ENCODE data around the gene FOXO3. TPM values are rescaled to one million over a fixed set of nuclear protein-coding genes. Genes with fewer than 3 reads are reported as not detected.

FOXO3 gene
- total RNA-seq, 1 experiment from 2014 or later = 22.1 TPM

DNA sequence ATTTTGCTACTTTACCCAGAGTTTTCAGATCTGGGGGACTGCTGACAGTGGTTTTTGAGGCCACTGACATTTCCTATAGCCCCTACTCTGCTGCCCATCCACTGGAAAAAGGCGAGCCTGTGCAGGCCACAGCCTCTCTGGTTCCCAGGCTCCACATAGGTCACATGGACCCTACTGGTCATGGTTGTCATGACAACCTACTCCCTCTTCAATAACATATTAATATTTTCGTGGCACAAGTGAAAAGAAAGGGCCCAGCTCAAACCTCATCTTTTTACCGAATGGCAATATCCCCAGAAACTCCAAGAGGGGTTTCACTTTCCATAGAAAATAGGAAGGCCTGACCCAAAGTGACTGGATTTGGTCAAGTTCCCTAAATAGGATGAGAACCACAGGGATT, 11.0 kb upstream of the FOXO3 start:
- no peak overlapping the region for H3K4ac ChIP-seq (ENCODE audit: low read depth, low read length)
- TF ChIP-seq, protein P1, sequence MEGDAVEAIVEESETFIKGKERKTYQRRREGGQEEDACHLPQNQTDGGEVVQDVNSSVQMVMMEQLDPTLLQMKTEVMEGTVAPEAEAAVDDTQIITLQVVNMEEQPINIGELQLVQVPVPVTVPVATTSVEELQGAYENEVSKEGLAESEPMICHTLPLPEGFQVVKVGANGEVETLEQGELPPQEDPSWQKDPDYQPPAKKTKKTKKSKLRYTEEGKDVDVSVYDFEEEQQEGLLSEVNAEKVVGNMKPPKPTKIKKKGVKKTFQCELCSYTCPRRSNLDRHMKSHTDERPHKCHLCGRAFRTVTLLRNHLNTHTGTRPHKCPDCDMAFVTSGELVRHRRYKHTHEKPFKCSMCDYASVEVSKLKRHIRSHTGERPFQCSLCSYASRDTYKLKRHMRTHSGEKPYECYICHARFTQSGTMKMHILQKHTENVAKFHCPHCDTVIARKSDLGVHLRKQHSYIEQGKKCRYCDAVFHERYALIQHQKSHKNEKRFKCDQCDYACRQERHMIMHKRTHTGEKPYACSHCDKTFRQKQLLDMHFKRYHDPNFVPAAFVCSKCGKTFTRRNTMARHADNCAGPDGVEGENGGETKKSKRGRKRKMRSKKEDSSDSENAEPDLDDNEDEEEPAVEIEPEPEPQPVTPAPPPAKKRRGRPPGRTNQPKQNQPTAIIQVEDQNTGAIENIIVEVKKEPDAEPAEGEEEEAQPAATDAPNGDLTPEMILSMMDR (conservative IDR thresholded peaks at IDR 0.05) = no peak
- Mint-ChIP-seq H3K36me3 (ENCODE audit: insufficient read depth in 1 of 3, low read depth in 3 of 3) (no peaks in the 10 kb centered on the region), H3K27me3 (ENCODE audit: low read depth) (peaks cover 13% of the 10 kb centered on the region), H3K4me3 (no peak overlapping the region), H3K27ac (no peak overlapping the region), H3K4me1 (peaks cover 4% of the 10 kb centered on the region in 2 experiments; a peak in 3 of 4 replicates), H3K9me3 (no peaks in the 10 kb centered on the region)
- no peak overlapping the region for H2BK5ac ChIP-seq (ENCODE audit: insufficient read length, low read length)
- no peak overlapping the region for H3K56ac ChIP-seq (ENCODE audit: insufficient read length, low read depth, low read length)
- no peak overlapping the region for H3K18ac ChIP-seq (ENCODE audit: insufficient read length, low read depth, low read length)
- H3K23me2 ChIP-seq (ENCODE audit: insufficient read length, low read depth, low read length, poor library complexity, severe bottlenecking) = no peaks in the 10 kb centered on the region
- no peaks in the 10 kb centered on the region for H4K20me1 ChIP-seq (ENCODE audit: control insufficient read depth, insufficient read depth, insufficient read length)
- no peak overlapping the region for H4K8ac ChIP-seq (replicated peaks; ENCODE audit: insufficient read length, low read depth, low read length)
- H2BK12ac ChIP-seq (ENCODE audit: insufficient read length, low read depth, low read length) = no peak overlapping the region
- no peak overlapping the region for H2AK5ac ChIP-seq (ENCODE audit: insufficient read length, low read length)
- no peaks in the 10 kb centered on the region for H3K27me3 ChIP-seq (ENCODE audit: insufficient read depth, low read length)
- H3T11ph ChIP-seq (ENCODE audit: low read length) = no peak overlapping the region
- no peaks in the 10 kb centered on the region for H3K79me1 ChIP-seq (ENCODE audit: insufficient read depth, low read depth, low read length, poor library complexity, severe bottlenecking)
- H3K14ac ChIP-seq (ENCODE audit: insufficient read depth, low read length) = no peak overlapping the region
- no peak overlapping the region for H3K4me2 ChIP-seq (ENCODE audit: insufficient read depth, insufficient read length, low read length)
- no CpG with 5 or more reads among the region's 3 CpGs for WGBS (ENCODE audit: extremely low coverage, insufficient read length, low lambda C conversion rate)
- no peaks in the 10 kb centered on the region for H3K79me2 ChIP-seq (ENCODE audit: insufficient read depth, low read length)
- DNase-seq = no peak
- no peak overlapping the region for H2BK15ac ChIP-seq (ENCODE audit: low read depth, low read length)
- no peak overlapping the region for H3K23ac ChIP-seq (ENCODE audit: insufficient read length, low read depth, low read length)
- no peaks in the 10 kb centered on the region for H3K9me3 ChIP-seq (ENCODE audit: control insufficient read depth, low read depth, low read length)
- H2BK20ac ChIP-seq (ENCODE audit: low read depth, low read length, poor library complexity, severe bottlenecking) = no peak overlapping the region
- no peak overlapping the region for H2AFZ ChIP-seq (ENCODE audit: low read length)
- H2BK120ac ChIP-seq (ENCODE audit: low read depth, low read length, poor library complexity, severe bottlenecking) = no peak overlapping the region
- H4K5ac ChIP-seq (ENCODE audit: insufficient read length, low read depth, low read length) = no peak overlapping the region
- no peak overlapping the region for H3K9ac ChIP-seq (ENCODE audit: extremely low read depth, insufficient read length, low read length)
- H3K4me1 ChIP-seq (ENCODE audit: insufficient read depth, low read length) = peaks cover 2% of the 10 kb centered on the region; the same call in 1 of the 2 replicates
- no peak overlapping the region for H4K91ac ChIP-seq (ENCODE audit: insufficient read length, low read depth, low read length)
- no peak overlapping the region for H3K27ac ChIP-seq (ENCODE audit: insufficient read length, low read depth, low read length)
